Peyer's patch (tissue), 4 donors: Measurements from ENCODE around the gene CEP55. TPM values are rescaled to one million over a fixed set of nuclear protein-coding genes. Genes with fewer than 3 reads are reported as not detected.
A peak's percentile ranks its signal among the peaks of the same experiment; 100 is the strongest.

Experiments
- DNase-seq, 3 donors: peaks; one replicate each; pipeline ENCODE4 v3.0.0-alpha.2; 2017 to 2019
- H3K27ac ChIP-seq, 4 donors: fragments of 200-600 bp; sonication (generic); one replicate each; pipeline ENCODE4 v1.5.1; 2016 to 2019
- H3K27me3 ChIP-seq, 2 donors: fragments of 200-600 bp; sonication (generic); one replicate each; pipeline ENCODE4 v1.5.1; 2019
- H3K36me3 ChIP-seq, 3 donors: fragments of 200-600 bp; sonication (generic); one replicate each; pipeline ENCODE4 v1.5.1; 2016 to 2019
- H3K4me1 ChIP-seq, 4 donors: fragments of 200-600 bp; sonication (generic); one replicate each; pipeline ENCODE4 v1.5.1; 2016 to 2019
- H3K4me3 ChIP-seq, 4 donors: fragments of 200-600 bp; sonication (generic); 1 replicate in 3 of 4; 2 replicates in 1 of 4; pipeline ENCODE4 v1.5.1; 2016 to 2019; ENCODE audit warnings: mild to moderate bottlenecking in 1 of 4
- H3K9me3 ChIP-seq, 4 donors: fragments of 200-600 bp; sonication (generic); one replicate each; pipeline ENCODE4 v1.5.1; 2016 to 2019; ENCODE audit warnings: mild to moderate bottlenecking in 1 of 4
- CTCF ChIP-seq, 6 experiments: fragments of 450-650 bp in 4 of 6; fragments of 200-600 bp in 2 of 6; sonication (generic) in 1 of 6; IDR thresholded peaks; one replicate each; pipeline ENCODE4 v1.5.1; 2017 to 2019; ENCODE audit warnings: antibody characterized with exemption in 6 of 6, mild to moderate bottlenecking in 3 of 6, moderate library complexity in 1 of 6
- POLR2A ChIP-seq, 2 donors: fragments of 450-650 bp; IDR thresholded peaks; one replicate each; pipeline ENCODE4 v1.5.1; 2017; ENCODE audit warnings: antibody characterized with exemption in 2 of 2, mild to moderate bottlenecking in 2 of 2, moderate library complexity in 2 of 2
- total RNA-seq, 4 donors: library from RNA; depleted of rRNA; stranded (reverse); fragments of >200 nt; gene quantifications; one replicate each; pipeline ENCODE4 v1.1.0, GENCODE V29; 2016

The CEP55 gene
- total RNA-seq, 4 donors from 2014 or later = 1.1 to 32.2 (median 4.5) TPM

DNA sequence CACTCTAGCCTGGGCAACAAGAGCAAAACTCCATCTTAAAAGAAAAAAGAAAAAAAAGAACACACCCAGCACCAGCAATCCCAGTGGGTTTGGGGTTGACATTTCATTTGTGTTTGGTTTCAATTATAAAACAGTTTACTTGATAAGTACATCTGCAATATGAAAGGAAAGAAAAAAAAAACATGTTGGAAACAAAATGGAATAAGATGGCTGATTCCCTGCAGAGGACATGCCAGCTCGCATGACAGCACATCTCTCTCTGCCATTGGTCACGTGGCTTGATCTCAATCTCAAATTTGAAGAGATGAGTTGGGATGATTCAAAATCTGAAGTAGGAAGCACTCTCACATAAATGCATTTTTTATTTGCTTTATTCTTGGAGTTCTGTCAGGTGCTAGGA, 42.3 kb upstream of the CEP55 start:
- no peak overlapping the region for H3K27ac ChIP-seq
- H3K36me3 ChIP-seq = no peaks in the 10 kb centered on the region
- no peaks in the 10 kb centered on the region for H3K27me3 ChIP-seq
- H3K4me3 ChIP-seq = no peak overlapping the region
- no peaks in the 10 kb centered on the region for H3K9me3 ChIP-seq
- no peak for DNase-seq
- no peak for TF ChIP-seq POLR2A (IDR thresholded peaks at IDR 0.05)
- peaks cover 0 to 5% (median 0%) of the 10 kb centered on the region in 4 donors for H3K4me1 ChIP-seq

DNA sequence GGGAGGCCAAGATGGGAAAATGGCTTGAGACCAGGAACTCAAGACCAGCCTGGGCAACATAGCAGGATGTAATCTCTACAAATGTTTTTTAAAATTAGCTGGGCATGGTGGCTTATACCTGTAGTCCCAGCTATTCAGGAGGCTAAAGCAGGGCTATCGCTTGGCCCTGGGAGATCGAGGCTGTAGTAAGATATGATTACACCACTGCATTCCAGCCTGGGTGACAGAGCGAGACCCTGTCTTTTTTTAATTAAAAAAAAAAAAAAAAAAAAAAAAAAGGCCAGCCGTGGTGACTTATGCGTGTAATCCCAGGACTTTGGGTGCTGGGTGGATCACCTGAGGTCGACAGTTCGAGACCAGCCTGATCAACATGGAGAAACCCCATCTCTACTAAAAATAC, 41.7 kb upstream of the CEP55 start:
- no peaks in the 10 kb centered on the region for H3K27me3 ChIP-seq
- no peaks in the 10 kb centered on the region for H3K36me3 ChIP-seq
- no peak for DNase-seq
- no peaks in the 10 kb centered on the region for H3K9me3 ChIP-seq
- H3K4me1 ChIP-seq = peaks cover 0 to 5% (median under 1%) of the 10 kb centered on the region in 4 donors
- TF ChIP-seq CTCF (IDR thresholded peaks at IDR 0.05) = no peak
- no peak for TF ChIP-seq POLR2A (IDR thresholded peaks at IDR 0.05)
- H3K27ac ChIP-seq = no peak overlapping the region
- no peak overlapping the region for H3K4me3 ChIP-seq

DNA sequence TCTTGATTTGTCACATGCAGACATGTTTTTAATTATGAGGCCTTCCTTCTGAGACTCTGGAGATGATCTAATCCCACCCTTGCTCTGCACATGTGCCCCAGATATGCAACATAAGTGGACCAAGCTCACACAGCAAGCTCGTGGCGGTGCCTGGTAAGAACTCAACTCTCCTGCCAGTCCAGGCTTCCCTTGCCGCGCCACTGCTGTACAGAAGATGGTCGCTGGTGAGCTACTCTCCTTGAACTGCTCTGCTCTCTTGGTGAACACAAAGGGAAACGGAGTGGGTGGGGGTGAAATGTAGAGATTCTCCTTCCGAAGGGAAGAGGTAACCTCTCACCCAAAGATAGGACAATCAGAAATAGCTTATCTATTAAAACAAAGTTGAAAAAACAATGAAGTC, 39.9 kb upstream of the CEP55 start:
- Histone ChIP-seq H3K27me3 (no peaks in the 10 kb centered on the region), H3K36me3 (no peaks in the 10 kb centered on the region), H3K27ac (no peak overlapping the region), H3K9me3 (no peaks in the 10 kb centered on the region), H3K4me3 (no peak overlapping the region), H3K4me1 (peaks cover 0 to 12% (median 3%) of the 10 kb centered on the region in 4 donors)
- DNase-seq = no peak
- TF ChIP-seq POLR2A (IDR thresholded peaks at IDR 0.05) (no peak), CTCF (IDR thresholded peaks at IDR 0.05) (no peak)

GRCh38 chr10:93457511-93457910, 38.9 kb upstream of the CEP55 start:
- no peaks in the 10 kb centered on the region for H3K9me3 ChIP-seq
- H3K36me3 ChIP-seq = no peaks in the 10 kb centered on the region
- H3K4me1 ChIP-seq = peaks cover 0 to 17% (median 3%) of the 10 kb centered on the region in 4 donors
- DNase-seq = no peak
- TF ChIP-seq CTCF (IDR thresholded peaks at IDR 0.05) (no peak), POLR2A (IDR thresholded peaks at IDR 0.05) (no peak)
- peak overlapping the region in 1 of 4 donors; percentile 85 for H3K27ac ChIP-seq
- no peak overlapping the region for H3K4me3 ChIP-seq
- no peaks in the 10 kb centered on the region for H3K27me3 ChIP-seq

DNA sequence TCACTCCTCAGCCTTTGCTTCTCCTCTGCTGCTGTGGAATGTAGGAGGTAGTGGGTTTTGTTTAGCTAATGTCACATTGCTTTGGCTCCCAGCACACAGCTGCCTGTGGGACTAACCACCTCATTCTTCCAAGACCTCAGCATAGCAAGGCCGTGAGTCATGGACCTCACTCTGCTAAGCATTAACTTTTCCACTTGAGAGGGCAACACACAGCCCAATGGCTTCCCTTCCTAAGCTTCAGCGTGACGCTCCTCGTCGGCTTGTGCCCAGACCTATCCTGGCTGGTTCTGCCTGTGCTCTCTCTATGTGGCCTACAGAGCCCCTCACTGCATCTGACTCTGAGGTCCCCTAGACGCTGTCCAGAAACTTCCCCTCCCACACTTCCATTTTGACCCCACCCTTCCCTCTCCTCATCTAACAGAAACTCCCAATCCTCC, 37.6 kb upstream of the CEP55 start:
- Histone ChIP-seq H3K4me1 (peaks cover 0 to 18% (median 3%) of the 10 kb centered on the region in 4 donors), H3K4me3 (no peak overlapping the region), H3K36me3 (no peaks in the 10 kb centered on the region), H3K27me3 (no peaks in the 10 kb centered on the region), H3K27ac (peak overlapping the region in 3 of 4 donors; percentile 40 to 85 (median 80)), H3K9me3 (no peaks in the 10 kb centered on the region)
- DNase-seq = peak in 1 of 3 donors; percentile 82
- TF ChIP-seq POLR2A (IDR thresholded peaks at IDR 0.05) (no peak), CTCF (IDR thresholded peaks at IDR 0.05) (no peak)

- Histone ChIP-seq H3K4me3 (no peak overlapping the region), H3K36me3 (no peaks in the 10 kb centered on the region), H3K4me1 (peaks cover 0 to 24% (median 3%) of the 10 kb centered on the region in 4 donors), H3K27ac (peak overlapping the region in 3 of 4 donors; percentile 36 to 85 (median 80)), H3K27me3 (no peaks in the 10 kb centered on the region), H3K9me3 (no peaks in the 10 kb centered on the region)
- TF ChIP-seq POLR2A (IDR thresholded peaks at IDR 0.05) (no peak), CTCF (IDR thresholded peaks at IDR 0.05) (no peak)
- DNase-seq = no peak
Observed at GRCh38 chr10:93459466-93459865, 36.9 kb upstream of the CEP55 start.
